Fibroblast of lung (primary cell): Measurements from ENCODE around the gene ADNP.

ENCODE experiments used
- EZH2 ChIP-seq: IDR thresholded peaks from 2 replicates; pipeline ENCODE4 v1.5.1; 2012; ENCODE audit warnings: low read length, control low read depth, mild to moderate bottlenecking; ENCODE audit errors: missing control alignments
- TF ChIP-seq, protein P1 (sequence below), 2 donors: IDR thresholded peaks in 1 of 2; conservative IDR thresholded peaks in 1 of 2; 1 replicate in 1 of 2; 2 replicates in 1 of 2; pipeline ENCODE4 v1.5.1; 2011 to 2012; ENCODE audit warnings: low read length in 2 of 2, control low read depth in 1 of 2, inconsistent platforms in 1 of 2, low read depth in 1 of 2, mild to moderate bottlenecking in 1 of 2

DNA sequence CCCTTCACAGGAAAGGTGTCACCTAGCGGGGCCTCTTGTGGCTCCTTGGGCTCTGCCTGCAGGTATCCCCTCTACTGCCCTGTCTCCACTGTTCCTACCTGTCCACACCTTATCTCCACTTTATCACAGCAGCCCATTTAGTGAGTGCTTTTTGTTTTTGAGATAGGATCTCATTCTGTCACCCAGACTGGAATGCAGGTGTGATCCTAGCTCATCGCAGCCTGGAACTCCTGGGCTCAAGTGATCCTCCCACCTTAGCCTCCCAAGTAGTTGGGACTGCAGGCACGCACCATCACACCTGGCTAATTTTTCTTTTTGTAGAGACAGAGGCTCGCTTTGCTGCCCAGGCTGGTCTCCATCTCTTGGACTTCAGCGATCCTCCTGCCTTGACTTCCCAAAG lies 88.4 kb downstream of the ADNP start:
- no peak for TF ChIP-seq EZH2
- TF ChIP-seq, protein P1, sequence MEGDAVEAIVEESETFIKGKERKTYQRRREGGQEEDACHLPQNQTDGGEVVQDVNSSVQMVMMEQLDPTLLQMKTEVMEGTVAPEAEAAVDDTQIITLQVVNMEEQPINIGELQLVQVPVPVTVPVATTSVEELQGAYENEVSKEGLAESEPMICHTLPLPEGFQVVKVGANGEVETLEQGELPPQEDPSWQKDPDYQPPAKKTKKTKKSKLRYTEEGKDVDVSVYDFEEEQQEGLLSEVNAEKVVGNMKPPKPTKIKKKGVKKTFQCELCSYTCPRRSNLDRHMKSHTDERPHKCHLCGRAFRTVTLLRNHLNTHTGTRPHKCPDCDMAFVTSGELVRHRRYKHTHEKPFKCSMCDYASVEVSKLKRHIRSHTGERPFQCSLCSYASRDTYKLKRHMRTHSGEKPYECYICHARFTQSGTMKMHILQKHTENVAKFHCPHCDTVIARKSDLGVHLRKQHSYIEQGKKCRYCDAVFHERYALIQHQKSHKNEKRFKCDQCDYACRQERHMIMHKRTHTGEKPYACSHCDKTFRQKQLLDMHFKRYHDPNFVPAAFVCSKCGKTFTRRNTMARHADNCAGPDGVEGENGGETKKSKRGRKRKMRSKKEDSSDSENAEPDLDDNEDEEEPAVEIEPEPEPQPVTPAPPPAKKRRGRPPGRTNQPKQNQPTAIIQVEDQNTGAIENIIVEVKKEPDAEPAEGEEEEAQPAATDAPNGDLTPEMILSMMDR (conservative IDR thresholded peaks at IDR 0.05 in 1 of 2, IDR thresholded peaks at IDR 0.05 in 1 of 2; ENCODE audit: low read depth in 1 of 2, low read length in 2 of 2) = no peak
